K562 (cell line): ENCODE results near the gene AGAP1. TPM values are rescaled to one million over a fixed set of nuclear protein-coding genes. Genes with fewer than 3 reads are reported as not detected.

ENCODE experiments used
- ATAC-seq: fragments of 200-7000 bp; cut with Tn5 transposase; 3 replicates; pipeline ENCODE4 v1.9.1; 2020; ENCODE audit warnings: moderate library complexity
- BruUV-seq: library from RNA; stranded (reverse); fragments of 400-500 nt; replicated peaks from 2 replicates; lab custom pipeline; 2021; lab: Mats Ljungman, UMichigan
- CTCF ChIA-PET: fragments of 300-600 bp; formaldehyde crosslinking; extraction: SDS; loops from one replicate; lab custom pipeline; 2021; ENCODE audit warnings: low intra/inter-chr PET ratio; lab: Yijun Ruan, JAX
- POLR2A ChIA-PET: fragments of 300-600, 350-650 bp; sonication (Branson Sonifier 250); formaldehyde crosslinking; extraction: SDS; loops from one replicate; lab custom pipeline; 2021; ENCODE audit warnings: antibody characterized with exemption, inconsistent platforms; lab: Yijun Ruan, JAX
- DNase-seq, 4 experiments: peaks; one replicate each; pipeline versions ENCODE4 v3.0.0 to v3.0.0-alpha.2; 2011 to 2018; ENCODE audit warnings: low spot score in 3 of 4, mixed read lengths in 3 of 4; ENCODE audit errors: extremely low read depth in 1 of 4
- FAIRE-seq: peaks from 2 replicates; lab custom pipeline; 2011; peaks lifted over from hg19 to GRCh38; lab: Jason Lieb, UNC
- H2AFZ ChIP-seq: 2 replicates; pipeline ENCODE4 v1.6.0; 2011; ENCODE audit warnings: low read depth, low read length, control low read depth, inconsistent platforms
- H3K27ac ChIP-seq: fragments of 200-600 bp; 3 replicates; pipeline ENCODE4 v1.8.0; 2011; ENCODE audit warnings: low read depth, mild to moderate bottlenecking, control low read depth, inconsistent platforms, low read length, moderate library complexity, mixed read lengths; ENCODE audit errors: extremely low read depth
- H3K27me3 ChIP-seq, 2 experiments: fragments of 300-600 bp in 1 of 2; 2 replicates in 1 of 2; 3 replicates in 1 of 2; pipeline versions ENCODE4 v1.6.0 to v1.8.0; 2011; ENCODE audit warnings: inconsistent platforms in 2 of 2, low read length in 2 of 2, mild to moderate bottlenecking in 1 of 2, mixed read lengths in 1 of 2, moderate library complexity in 1 of 2; ENCODE audit not compliant: control insufficient read depth in 2 of 2, insufficient read depth in 2 of 2
- H3K36me3 ChIP-seq: fragments of 300-600 bp; 3 replicates; pipeline ENCODE4 v1.8.0; 2011; ENCODE audit warnings: mild to moderate bottlenecking, low read length, inconsistent platforms; ENCODE audit not compliant: control insufficient read depth, insufficient read depth
- H3K4me1 ChIP-seq, 2 experiments: fragments of 200-600 bp in 1 of 2; replicated peaks in 1 of 2; 2 replicates in 1 of 2; 3 replicates in 1 of 2; pipeline versions ENCODE4 v1.5.1 to v1.8.0; 2011; ENCODE audit warnings: inconsistent platforms in 2 of 2, low read length in 2 of 2, mild to moderate bottlenecking in 1 of 2, mixed read lengths in 1 of 2, moderate library complexity in 1 of 2; ENCODE audit not compliant: control insufficient read depth in 2 of 2, insufficient read depth in 2 of 2
- H3K4me2 ChIP-seq: 2 replicates; pipeline ENCODE4 v1.6.1; 2011; ENCODE audit warnings: low read length, control low read depth, inconsistent platforms, mixed read lengths; ENCODE audit not compliant: insufficient read depth
- H3K4me3 ChIP-seq: fragments of 200-600 bp; sonication (generic), shearing (Covaris generic); 2 replicates; pipeline ENCODE4 v1.5.1; 2016; ENCODE audit warnings: control low read depth, inconsistent platforms
- H3K79me2 ChIP-seq: fragments of 200-600 bp; 3 replicates; pipeline ENCODE4 v1.8.0; 2011; ENCODE audit warnings: low read length, inconsistent platforms; ENCODE audit not compliant: control insufficient read depth, insufficient read depth
- H3K9ac ChIP-seq, 2 experiments: 2 replicates each; pipeline versions ENCODE4 v1.6.0 to v1.6.1; 2011; ENCODE audit warnings: low read depth in 2 of 2, low read length in 2 of 2, control low read depth in 1 of 2, inconsistent platforms in 1 of 2, mild to moderate bottlenecking in 1 of 2, mixed read lengths in 1 of 2; ENCODE audit not compliant: insufficient read depth in 1 of 2
- H3K9me1 ChIP-seq: one replicate; pipeline ENCODE4 v1.6.0; 2011; ENCODE audit warnings: inconsistent platforms, mild to moderate bottlenecking, low read length, moderate library complexity; ENCODE audit not compliant: control insufficient read depth, insufficient read depth
- H3K9me3 ChIP-seq: replicated peaks from 2 replicates; pipeline ENCODE4 v1.5.1; 2011; ENCODE audit warnings: low read depth, low read length, inconsistent platforms; ENCODE audit not compliant: control insufficient read depth, insufficient read depth
- H4K20me1 ChIP-seq: replicated peaks from 2 replicates; pipeline ENCODE4 v1.6.1; 2011; ENCODE audit warnings: low read length, inconsistent platforms, mixed read lengths; ENCODE audit not compliant: control insufficient read depth, insufficient read depth
- ATF7 ChIP-seq: fragments of 450-650 bp; IDR thresholded peaks from 2 replicates; pipeline ENCODE4 v1.7.1; 2014; ENCODE audit warnings: mild to moderate bottlenecking, moderate library complexity
- CBFA2T3 ChIP-seq: fragments of 450-650 bp; IDR thresholded peaks from 2 replicates; pipeline ENCODE4 v1.6.1; 2017
- E2F3 ChIP-seq: fragments of 250-450 bp; sonication (Bioruptor Pico); IDR thresholded peaks from 2 replicates; pipeline ENCODE4 v1.4.0; 2020; ENCODE audit warnings: mild to moderate bottlenecking
- EZH2 ChIP-seq: IDR thresholded peaks from 2 replicates; pipeline ENCODE4 v1.6.1; 2012; ENCODE audit warnings: low read depth, mild to moderate bottlenecking, inconsistent platforms, low read length, borderline replicate concordance
- GATAD2B ChIP-seq: fragments of 450-650 bp; IDR thresholded peaks from 2 replicates; pipeline ENCODE4 v1.6.1; 2017; ENCODE audit warnings: mild to moderate bottlenecking, borderline replicate concordance
- JUND ChIP-seq, 2 experiments: IDR thresholded peaks; 2 replicates in 1 of 2; 3 replicates in 1 of 2; pipeline ENCODE4 v1.6.1; 2011; ENCODE audit warnings: borderline replicate concordance in 2 of 2, low read depth in 2 of 2, low read length in 2 of 2, improper control_type of control experiment in 1 of 2, missing biosample characterization in 1 of 2, missing genetic modification characterization in 1 of 2, missing genetic modification reagents in 1 of 2
- LARP7 ChIP-seq: fragments of 450-650 bp; IDR thresholded peaks from 2 replicates; pipeline ENCODE4 v1.6.1; 2016
- MEF2A ChIP-seq: IDR thresholded peaks from 2 replicates; pipeline ENCODE4 v1.6.1; 2011; ENCODE audit warnings: low read depth, mild to moderate bottlenecking, low read length, moderate library complexity; ENCODE audit not compliant: control insufficient read depth
- MTF1 ChIP-seq: fragments of 250-450 bp; sonication (Bioruptor Pico); IDR thresholded peaks from 2 replicates; pipeline ENCODE4 v1.9.0; 2021; ENCODE audit warnings: moderate library complexity, mild to moderate bottlenecking, inconsistent platforms, borderline replicate concordance
- NCOA2 ChIP-seq, 2 experiments: fragments of 450-650 bp; IDR thresholded peaks; 2 replicates each; pipeline ENCODE4 v1.6.1; 2018; ENCODE audit warnings: mild to moderate bottlenecking in 2 of 2, moderate library complexity in 1 of 2; ENCODE audit not compliant: partially characterized antibody in 2 of 2
- OTX1 ChIP-seq: fragments of 450-650 bp; formaldehyde crosslinking; IDR thresholded peaks from 2 replicates; pipeline ENCODE4 v1.4.0; 2022; ENCODE audit warnings: mild to moderate bottlenecking
- PHF8 ChIP-seq: fragments of 200-600 bp; sonication (generic); IDR thresholded peaks from 2 replicates; pipeline ENCODE4 v1.6.1; 2012; ENCODE audit warnings: mixed run types, mild to moderate bottlenecking, inconsistent platforms, low read length, moderate library complexity, borderline replicate concordance
- PRPF4 ChIP-seq: fragments of 200-400 bp; formaldehyde crosslinking; IDR thresholded peaks from one replicate; pipeline ENCODE4 v1.6.1; 2017; ENCODE audit warnings: low read length, low read depth, mild to moderate bottlenecking; ENCODE audit not compliant: insufficient read depth, poor library complexity, severe bottlenecking
- RBM22 ChIP-seq: fragments of 200-400 bp; formaldehyde crosslinking; IDR thresholded peaks from 2 replicates; pipeline ENCODE4 v1.6.1; 2018; ENCODE audit warnings: low read length, low read depth; ENCODE audit not compliant: poor library complexity, severe bottlenecking
- SMARCA4 ChIP-seq: fragments of 450-650 bp; IDR thresholded peaks from 2 replicates; pipeline ENCODE4 v1.6.1; 2016
- ZC3H11A ChIP-seq: IDR thresholded peaks from 2 replicates; pipeline ENCODE4 v1.6.1; 2012; ENCODE audit warnings: low read depth, low read length, improper control_type of control experiment
- ZNF124 ChIP-seq: sonication (generic); formaldehyde crosslinking; IDR thresholded peaks from 2 replicates; pipeline ENCODE4 v1.8.1; 2022; ENCODE audit warnings: missing genetic modification reagents
- ZNF431 ChIP-seq: sonication (generic); formaldehyde crosslinking; IDR thresholded peaks from 2 replicates; pipeline ENCODE4 v1.8.0; 2022; ENCODE audit warnings: mild to moderate bottlenecking, missing genetic modification reagents
- ZNF668 ChIP-seq: fragments of 250-450 bp; sonication (Bioruptor Pico); IDR thresholded peaks from 2 replicates; pipeline ENCODE4 v1.8.0; 2022; ENCODE audit warnings: mild to moderate bottlenecking, inconsistent platforms
- ZNF77 ChIP-seq: fragments of 250-450 bp; sonication (Bioruptor Pico); IDR thresholded peaks from 2 replicates; pipeline ENCODE4 v1.5.0; 2020
- WGBS: fragments of 100-300 bp; shearing (Covaris generic); methylation state at CpG from one replicate; pipeline ENCODE4 v1.1.6; 2016; ENCODE audit warnings: low coverage, mixed read lengths; ENCODE audit not compliant: insufficient coverage; ENCODE audit errors: missing lambda C conversion rate; 5-methylcytosine and 5-hydroxymethylcytosine counted together
- in situ Hi-C: fragments of 300-500 bp; cut with MboI; formaldehyde crosslinking; loops from 4 replicates; pipeline ENCODE4 v1.15.0; 2018; ENCODE audit warnings: inconsistent platforms, mixed read lengths
- intact Hi-C: fragments of 100-400 bp; cut with micrococcal nuclease; formaldehyde crosslinking; loops from 2 replicates; pipeline ENCODE4 v1.14.2; 2022
- polyA plus RNA-seq, 8 experiments: library from polyadenylated mRNA; depleted of rRNA in 4 of 8; stranded (reverse) in 5 of 8; unstranded in 3 of 8; fragments of >200 nt; fragmentation: Nextera tagmentation in 2 of 8; fragmentation: Illumina TruSeq in 1 of 8; extraction: Ambion mirVana in 2 of 8; extraction: Trizol in 1 of 8; gene quantifications; 2 replicates each; pipeline versions ENCODE4 v1.2.1 to v1.2.3, GENCODE V29; 2011 to 2014; ENCODE audit warnings: inconsistent platforms in 1 of 8, missing spikeins in 1 of 8
- total RNA-seq, 7 experiments: library from RNA; depleted of rRNA in 6 of 7; stranded (reverse); fragments of >200 nt in 6 of 7; fragmentation: Illumina TruSeq in 2 of 7; extraction: Trizol in 2 of 7; gene quantifications; 2 replicates each; pipeline versions ENCODE4 v1.2.1 to v1.2.3, GENCODE V29; 2011 to 2021; ENCODE audit warnings: low replicate concordance in 1 of 7
- TF ChIP-seq, protein P1 (sequence below), 2 experiments: fragments of 450-650 bp in 1 of 2; sonication (generic) in 1 of 2; formaldehyde crosslinking in 1 of 2; IDR thresholded peaks in 1 of 2; conservative IDR thresholded peaks in 1 of 2; 2 replicates each; pipeline versions ENCODE4 v1.6.1 to v1.8.1; 2016 to 2023; ENCODE audit warnings: mild to moderate bottlenecking in 2 of 2, moderate library complexity in 2 of 2, inconsistent platforms in 1 of 2, missing genetic modification reagents in 1 of 2
- TF ChIP-seq, protein P2 (sequence below): sonication (generic); formaldehyde crosslinking; IDR thresholded peaks from 2 replicates; pipeline ENCODE4 v1.8.0; 2023; ENCODE audit warnings: mild to moderate bottlenecking, missing genetic modification reagents

Gene AGAP1
- total and polyA plus RNA-seq, 9 of the 15 experiments (the other 6 are each of a cell fraction or from before 2014, with no cell fraction given), result 1.3 to 24.0 (median 10.6) TPM

- Histone ChIP-seq H3K4me3 (no peak overlapping the region), H3K9me3 (0 out of 2 replicates have a peak, but pooled peaks cover 4% of the 10 kb centered on the region), H4K20me1 (peaks cover 11% of the 10 kb centered on the region; the same call in 1 of the 2 replicates), H3K4me1 (peaks cover 0 to 9% of the 10 kb centered on the region in 2 experiments; a peak in 3 of 5 replicates), H2AFZ (no peak overlapping the region), H3K9me1 (no peaks in the 10 kb centered on the region), H3K27me3 (no peaks in the 10 kb centered on the region), H3K36me3 (no peaks in the 10 kb centered on the region; the same call in 2 of the 3 replicates), H3K9ac (no peak overlapping the region), H3K4me2 (no peak overlapping the region; the same call in 1 of the 2 replicates), H3K79me2 (no peaks in the 10 kb centered on the region), H3K27ac (no peak overlapping the region)
- WGBS, result 11% methylated on average over 8 of the region's 8 CpGs
- peak; percentile 47 to 65 (median 58) for DNase-seq
- POLR2A ChIA-PET, result interaction anchor here (0.6 kb wide), 2 partner anchors 11 to 531 kb away, joined by 3 read pairs; no protein-coding TSS in a partner anchor
- intact Hi-C loops (no loop called here), in situ Hi-C loops (no loop called here)
- CTCF ChIA-PET, result no interaction called here
- ATAC-seq, result peak; percentile 93
- peak; percentile 84 for FAIRE-seq
- no TSS peak for BruUV-seq
- no peak for TF ChIP-seq MEF2A
- no peak for TF ChIP-seq MTF1
- no peak for TF ChIP-seq OTX1 (CRISPR knock-in tag)
- no peak for TF ChIP-seq GATAD2B
- no peak for TF ChIP-seq E2F3 (CRISPR knock-in tag)
- no peak for TF ChIP-seq ZNF124 (CRISPR knock-in tag)
- TF ChIP-seq RBM22, result no peak
- no peak for TF ChIP-seq ZNF431 (CRISPR knock-in tag)
- TF ChIP-seq, protein P1, sequence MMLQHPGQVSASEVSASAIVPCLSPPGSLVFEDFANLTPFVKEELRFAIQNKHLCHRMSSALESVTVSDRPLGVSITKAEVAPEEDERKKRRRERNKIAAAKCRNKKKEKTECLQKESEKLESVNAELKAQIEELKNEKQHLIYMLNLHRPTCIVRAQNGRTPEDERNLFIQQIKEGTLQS (IDR thresholded peaks at IDR 0.05), result peak; percentile 91
- TF ChIP-seq, protein P1 (CRISPR knock-in tag; conservative IDR thresholded peaks at IDR 0.05), result peak; percentile 74; the same call in 1 of the 2 replicates
- no peak for TF ChIP-seq LARP7
- no peak for TF ChIP-seq ZNF668 (CRISPR knock-in tag)
- TF ChIP-seq, protein P2, sequence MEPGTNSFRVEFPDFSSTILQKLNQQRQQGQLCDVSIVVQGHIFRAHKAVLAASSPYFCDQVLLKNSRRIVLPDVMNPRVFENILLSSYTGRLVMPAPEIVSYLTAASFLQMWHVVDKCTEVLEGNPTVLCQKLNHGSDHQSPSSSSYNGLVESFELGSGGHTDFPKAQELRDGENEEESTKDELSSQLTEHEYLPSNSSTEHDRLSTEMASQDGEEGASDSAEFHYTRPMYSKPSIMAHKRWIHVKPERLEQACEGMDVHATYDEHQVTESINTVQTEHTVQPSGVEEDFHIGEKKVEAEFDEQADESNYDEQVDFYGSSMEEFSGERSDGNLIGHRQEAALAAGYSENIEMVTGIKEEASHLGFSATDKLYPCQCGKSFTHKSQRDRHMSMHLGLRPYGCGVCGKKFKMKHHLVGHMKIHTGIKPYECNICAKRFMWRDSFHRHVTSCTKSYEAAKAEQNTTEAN (CRISPR knock-in tag), result no peak
- TF ChIP-seq CBFA2T3, result peak; percentile 6; the same call in 1 of the 2 replicates
- TF ChIP-seq JUND (IDR thresholded peaks at IDR 0.05; ENCODE audit: borderline replicate concordance, low read depth, low read length), result peak; percentile 95
- TF ChIP-seq JUND (tag; IDR thresholded peaks at IDR 0.05; ENCODE audit: borderline replicate concordance, low read depth, low read length), result peak; percentile 94
- no peak for TF ChIP-seq ZNF77 (CRISPR knock-in tag)
- no peak for TF ChIP-seq NCOA2 (IDR thresholded peaks at IDR 0.05; ENCODE audit: partially characterized antibody in 2 of 2)
- peak; percentile 29; the same call in 1 of the 2 replicates for TF ChIP-seq ATF7
- no peak for TF ChIP-seq EZH2
- TF ChIP-seq PHF8, result no peak
- TF ChIP-seq SMARCA4, result peak; percentile 30; the same call in 1 of the 2 replicates
- TF ChIP-seq PRPF4, result no peak
- no peak for TF ChIP-seq ZC3H11A
These were observed 446.5 kb downstream of the AGAP1 start for GRCh38 chr2:235940330-235940729.
